NOMO-1 treated with DMSO at 0.1 percent for 48 hours (cell line): ENCODE measurements around the gene BPIFB1.

Experiments used
- DNase-seq: peaks from one replicate; lab custom pipeline; 2025; ENCODE audit not compliant: unreplicated experiment; lab: John Stamatoyannopoulos, UW

Gene BPIFB1

GRCh38 chr20:33320006-33320405 lies 37.0 kb downstream of the BPIFB1 start:
- DNase-seq, result no peak

- no peak for DNase-seq
These were observed 39.4 kb downstream of the BPIFB1 start for GRCh38 chr20:33322456-33322855.

- DNase-seq, result no peak
These were observed 40.2 kb downstream of the BPIFB1 start for GRCh38 chr20:33323236-33323635.

DNA sequence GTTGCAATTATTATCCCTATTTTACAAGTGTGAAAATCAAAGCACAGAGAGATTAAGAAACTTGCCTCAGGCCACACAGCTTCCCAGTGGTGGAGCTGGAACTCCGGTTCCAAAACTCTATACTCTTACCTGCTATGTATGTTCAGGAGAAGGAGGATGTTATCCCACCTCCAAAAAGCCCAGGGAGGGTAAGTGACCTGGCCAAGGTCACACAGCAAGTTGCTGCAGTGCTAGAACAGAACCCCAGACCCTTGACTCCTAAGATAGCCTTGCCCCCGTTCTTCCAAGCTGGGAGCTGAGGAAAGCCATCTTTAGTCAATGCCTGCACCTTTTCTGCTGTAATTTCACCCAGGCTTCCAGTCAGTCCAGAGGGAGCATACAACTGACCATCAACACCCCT lies 42.3 kb downstream of the BPIFB1 start:
- no peak for DNase-seq

DNA sequence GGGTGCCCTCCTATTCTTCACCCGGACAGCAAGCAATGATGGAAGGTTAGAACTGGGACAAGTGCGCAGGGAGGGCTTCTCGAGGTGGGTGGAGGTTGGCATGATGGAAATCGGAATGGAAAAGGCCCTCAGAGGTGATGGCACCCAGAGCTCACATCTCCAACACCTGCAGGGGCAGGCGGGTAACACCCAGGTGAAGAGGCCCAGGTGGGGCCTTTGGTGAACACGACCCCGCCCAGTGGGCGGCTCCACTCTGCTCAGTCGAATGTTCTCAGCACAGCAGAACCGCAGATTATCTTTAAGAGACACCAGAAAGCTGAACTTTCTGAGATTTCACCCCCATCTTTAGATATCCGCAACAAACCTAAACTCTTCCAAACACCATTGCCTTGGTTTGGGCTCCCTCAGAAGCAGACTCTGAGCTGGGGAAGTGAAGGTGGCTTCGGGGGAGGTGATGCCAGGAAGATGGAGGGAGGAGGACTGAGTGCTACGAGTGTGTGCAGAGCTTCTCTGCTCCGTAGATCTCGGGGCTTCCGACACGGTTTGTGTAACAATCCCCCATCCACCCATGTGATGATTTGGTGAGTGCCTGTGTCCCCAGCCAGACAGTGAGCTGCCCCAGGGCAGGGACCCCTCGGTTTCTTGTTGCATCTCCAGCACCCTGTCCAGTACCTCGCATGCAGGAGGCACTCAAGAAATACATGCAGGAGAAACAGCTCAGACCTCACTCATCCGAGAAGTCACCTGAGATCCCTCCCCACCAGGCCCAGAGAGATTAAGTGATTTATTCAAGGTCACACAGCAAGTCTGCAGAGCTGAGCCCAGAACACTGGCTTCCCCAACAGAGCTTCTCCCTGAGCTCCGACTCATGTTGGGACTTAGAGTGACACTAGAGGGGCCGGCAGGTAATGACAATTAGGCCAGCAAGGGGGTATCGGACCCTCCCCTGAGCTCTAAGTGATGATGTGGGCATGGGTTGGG lies 45.4 kb downstream of the BPIFB1 start:
- no peak for DNase-seq

GRCh38 chr20:33332905-33333456 lies 50.0 kb downstream of the BPIFB1 start:
- no peak for DNase-seq

DNA sequence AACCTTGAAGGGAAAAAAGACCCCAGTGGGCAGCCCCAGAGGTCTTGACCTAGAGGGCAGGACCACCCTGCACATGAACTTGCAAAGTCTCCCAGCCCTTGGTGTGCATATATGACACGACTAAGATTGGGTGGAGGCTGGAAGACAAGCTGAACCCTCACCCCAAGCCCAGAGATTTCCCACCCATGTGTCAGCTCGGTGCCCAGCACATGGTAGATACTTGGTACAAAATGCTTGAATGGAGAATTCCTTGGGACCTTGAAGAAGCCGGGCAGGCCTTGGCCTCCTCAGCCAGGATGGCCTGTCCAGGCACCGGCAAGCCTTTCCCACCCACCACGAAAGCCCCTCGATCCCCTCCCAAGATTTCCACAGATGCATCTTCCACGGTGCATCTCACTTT lies 50.6 kb downstream of the BPIFB1 start:
- DNase-seq, result no peak

- DNase-seq, result no peak
These were observed 51.1 kb downstream of the BPIFB1 start for GRCh38 chr20:33334111-33334510.

DNA sequence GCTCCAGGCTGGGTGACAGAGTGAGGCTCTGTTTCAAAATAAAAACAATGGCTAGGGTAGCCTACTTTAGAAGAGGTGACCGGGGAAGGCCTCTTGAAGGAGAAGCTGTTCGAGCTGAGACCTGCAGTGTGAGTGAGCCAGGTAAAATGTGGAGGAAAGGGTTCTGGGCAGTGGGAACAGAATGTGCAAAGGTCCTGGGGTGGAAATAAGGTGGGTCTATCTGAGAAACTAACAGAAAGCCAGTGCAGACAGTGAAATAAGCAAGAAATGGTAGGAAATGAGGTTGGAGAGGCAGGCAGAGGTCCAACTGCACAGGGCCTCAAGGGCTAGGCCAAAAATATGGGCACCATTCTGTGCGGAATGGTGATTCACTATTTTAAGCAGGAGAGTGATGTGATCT lies 53.4 kb downstream of the BPIFB1 start:
- no peak for DNase-seq

DNA sequence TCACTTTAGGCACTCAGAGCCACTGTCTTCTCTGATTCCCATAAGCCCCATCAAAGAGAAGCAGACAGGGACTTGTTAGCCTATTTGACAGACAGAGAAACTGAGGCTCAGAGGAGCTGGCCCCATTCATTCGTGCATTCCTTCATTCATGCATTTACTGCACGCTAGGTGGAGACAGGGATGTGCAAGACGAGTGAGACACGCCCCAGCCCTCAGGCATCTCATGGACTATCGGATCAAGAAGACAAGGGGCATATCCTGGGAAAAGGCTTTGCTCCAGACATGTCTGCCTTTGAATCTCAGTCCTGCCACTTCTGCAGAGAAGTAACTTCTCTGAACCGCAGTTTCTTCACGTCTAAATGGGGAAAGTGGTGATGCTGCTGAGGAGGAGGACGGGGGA lies 54.1 kb downstream of the BPIFB1 start:
- no peak for DNase-seq

- no peak for DNase-seq
These were observed 54.6 kb downstream of the BPIFB1 start for GRCh38 chr20:33337531-33338165.

GRCh38 chr20:33338467-33339258 lies 55.6 kb downstream of the BPIFB1 start:
- no peak for DNase-seq

GRCh38 chr20:33339515-33340058 lies 56.6 kb downstream of the BPIFB1 start:
- no peak for DNase-seq

GRCh38 chr20:33343521-33343920 lies 60.5 kb downstream of the BPIFB1 start:
- no peak for DNase-seq

- DNase-seq, result no peak
These were observed 62.3 kb downstream of the BPIFB1 start for GRCh38 chr20:33345342-33345741.

- no peak for DNase-seq
These were observed 65.3 kb downstream of the BPIFB1 start for GRCh38 chr20:33348136-33348937.

- no peak for DNase-seq
These were observed 66.5 kb downstream of the BPIFB1 start for GRCh38 chr20:33349493-33349892.

GRCh38 chr20:33351696-33352095 lies 68.7 kb downstream of the BPIFB1 start:
- no peak for DNase-seq

- DNase-seq, result no peak
These were observed 69.4 kb downstream of the BPIFB1 start for GRCh38 chr20:33352258-33353012.
